Measurements from ENCODE around the gene ZNF444. TPM values are rescaled to one million over a fixed set of nuclear protein-coding genes. Genes with fewer than 3 reads are reported as not detected.
"Not testable (repeated sequence)": the region's sequence is repeated elsewhere in the genome, so short reads cannot be mapped to it uniquely, and the experiment has no call there.

Gene ZNF444
- total RNA-seq, 1 donor from 2014 or later, result 38.7 TPM

DNA sequence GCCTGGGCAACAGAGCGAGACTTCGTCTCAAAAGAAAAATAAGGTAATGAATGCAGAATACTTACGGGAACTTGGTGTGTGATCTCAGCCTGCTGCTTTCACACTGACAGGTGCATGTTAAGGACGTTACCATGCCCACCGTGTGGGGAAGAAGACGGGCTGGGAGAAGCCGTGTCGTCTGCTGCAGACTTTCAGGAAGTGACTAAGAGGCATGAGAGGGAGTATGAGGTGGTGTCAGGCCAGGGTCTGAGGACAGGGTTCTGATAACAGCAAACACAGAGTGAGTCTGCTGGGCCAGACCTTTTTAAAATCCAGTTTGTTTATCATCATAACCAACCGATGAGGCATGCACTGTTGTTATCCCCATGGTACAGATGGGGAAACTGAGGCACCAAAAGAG, 21.2 kb downstream of the ZNF444 start:
- TF ChIP-seq, protein P1, sequence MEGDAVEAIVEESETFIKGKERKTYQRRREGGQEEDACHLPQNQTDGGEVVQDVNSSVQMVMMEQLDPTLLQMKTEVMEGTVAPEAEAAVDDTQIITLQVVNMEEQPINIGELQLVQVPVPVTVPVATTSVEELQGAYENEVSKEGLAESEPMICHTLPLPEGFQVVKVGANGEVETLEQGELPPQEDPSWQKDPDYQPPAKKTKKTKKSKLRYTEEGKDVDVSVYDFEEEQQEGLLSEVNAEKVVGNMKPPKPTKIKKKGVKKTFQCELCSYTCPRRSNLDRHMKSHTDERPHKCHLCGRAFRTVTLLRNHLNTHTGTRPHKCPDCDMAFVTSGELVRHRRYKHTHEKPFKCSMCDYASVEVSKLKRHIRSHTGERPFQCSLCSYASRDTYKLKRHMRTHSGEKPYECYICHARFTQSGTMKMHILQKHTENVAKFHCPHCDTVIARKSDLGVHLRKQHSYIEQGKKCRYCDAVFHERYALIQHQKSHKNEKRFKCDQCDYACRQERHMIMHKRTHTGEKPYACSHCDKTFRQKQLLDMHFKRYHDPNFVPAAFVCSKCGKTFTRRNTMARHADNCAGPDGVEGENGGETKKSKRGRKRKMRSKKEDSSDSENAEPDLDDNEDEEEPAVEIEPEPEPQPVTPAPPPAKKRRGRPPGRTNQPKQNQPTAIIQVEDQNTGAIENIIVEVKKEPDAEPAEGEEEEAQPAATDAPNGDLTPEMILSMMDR (IDR thresholded peaks at IDR 0.05), result no peak
- ATAC-seq (no peak), DNase-seq (no peak)
- H3K4me3 ChIP-seq, result no peak overlapping the region
- H3K27me3 ChIP-seq (ENCODE audit: low read depth), result no peaks in the 10 kb centered on the region
- H3K27ac ChIP-seq, result no peak overlapping the region
- H3K4me1 ChIP-seq, result peaks cover 4% of the 10 kb centered on the region
- intact Hi-C loops (cut with DNase I), result no loop called here
- peaks cover 34% of the 10 kb centered on the region for H3K36me3 ChIP-seq
- no peaks in the 10 kb centered on the region for H3K9me3 ChIP-seq

DNA sequence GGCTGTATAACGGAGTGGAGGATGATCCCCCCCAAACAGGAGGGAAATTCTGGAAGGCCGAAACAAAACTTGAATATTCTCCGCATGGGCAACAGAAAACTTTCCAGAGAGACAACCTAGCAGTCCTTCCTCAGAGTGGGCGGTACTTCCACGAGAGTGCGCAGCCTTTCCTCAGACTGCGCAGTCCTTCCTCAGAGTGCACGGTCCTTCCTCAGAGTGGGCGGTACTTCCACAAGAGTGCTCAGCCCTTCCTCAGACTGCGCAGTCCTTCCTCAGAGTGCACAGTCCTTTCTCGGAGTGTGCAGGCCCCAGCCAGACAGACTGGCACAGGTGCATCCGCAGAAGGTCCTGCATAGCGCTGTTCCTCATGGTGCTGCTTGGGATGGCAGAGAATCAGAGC, 22.0 kb downstream of the ZNF444 start:
- Histone ChIP-seq H3K36me3 (peaks cover 31% of the 10 kb centered on the region), H3K4me3 (no peak overlapping the region), H3K27me3 (ENCODE audit: low read depth) (no peaks in the 10 kb centered on the region), H3K9me3 (no peaks in the 10 kb centered on the region), H3K27ac (no peak overlapping the region), H3K4me1 (no peaks in the 10 kb centered on the region)
- DNase-seq, result no peak
- intact Hi-C loops (cut with DNase I), result no loop called here
- no peak for ATAC-seq
- TF ChIP-seq, protein P1 (IDR thresholded peaks at IDR 0.05), result no peak

DNA sequence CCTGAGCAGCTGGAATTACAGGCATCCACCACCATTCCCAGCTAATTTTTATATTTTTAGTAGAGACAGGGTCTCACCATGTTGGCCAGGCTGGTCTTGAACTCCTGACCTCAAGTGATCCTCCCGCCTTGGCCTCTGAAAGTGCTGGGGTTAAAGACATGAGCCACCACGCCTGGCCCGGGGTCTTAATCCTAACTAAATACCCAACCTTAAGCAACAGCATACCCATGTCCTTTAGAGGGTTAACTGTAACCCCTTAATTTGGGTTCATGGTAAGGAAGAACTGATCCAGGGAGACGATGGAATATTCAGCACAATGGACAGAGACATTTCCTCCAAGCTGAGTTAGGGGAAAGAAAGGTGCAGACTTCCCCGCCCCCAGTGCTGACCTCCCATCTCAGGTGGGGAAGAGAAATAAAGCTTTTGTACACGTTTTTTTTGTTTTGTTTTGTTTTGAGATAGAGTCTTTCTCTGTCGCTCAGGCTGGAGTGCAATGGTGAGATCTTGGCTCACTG, 26.0 kb downstream of the ZNF444 start:
- H3K4me3 ChIP-seq, result no peak overlapping the region
- H3K9me3 ChIP-seq, result no peaks in the 10 kb centered on the region
- no peak for ATAC-seq
- intact Hi-C loops (cut with DNase I), result no loop called here
- H3K4me1 ChIP-seq, result peaks cover 8% of the 10 kb centered on the region
- H3K36me3 ChIP-seq, result no peaks in the 10 kb centered on the region
- TF ChIP-seq, protein P1 (IDR thresholded peaks at IDR 0.05), result no peak
- no peak for DNase-seq
- H3K27me3 ChIP-seq (ENCODE audit: low read depth), result no peaks in the 10 kb centered on the region
- H3K27ac ChIP-seq, result no peak overlapping the region

DNA sequence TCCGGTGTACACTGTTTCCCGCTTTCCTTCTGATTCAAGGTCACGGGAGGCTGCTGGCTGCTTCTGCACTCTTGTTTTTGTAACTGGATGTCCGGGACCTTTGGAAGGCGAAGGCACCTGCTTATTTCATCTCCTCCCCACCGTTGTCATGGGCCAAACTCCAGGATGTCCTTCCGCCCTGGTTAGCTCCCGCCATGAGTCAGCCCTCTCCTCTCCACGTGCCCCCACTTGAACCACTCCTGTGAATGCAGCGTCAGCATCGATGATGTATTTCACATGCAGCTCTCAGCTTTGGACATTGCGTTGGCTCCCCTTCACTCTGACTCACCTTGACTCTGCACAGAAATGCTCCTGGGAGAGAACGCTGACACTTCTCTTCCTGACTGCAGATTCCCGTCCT, 29.2 kb downstream of the ZNF444 start:
- no peaks in the 10 kb centered on the region for H3K9me3 ChIP-seq
- peaks cover 8% of the 10 kb centered on the region for H3K4me1 ChIP-seq
- H3K27me3 ChIP-seq (ENCODE audit: low read depth), result no peaks in the 10 kb centered on the region
- H3K36me3 ChIP-seq, result no peaks in the 10 kb centered on the region
- intact Hi-C loops (cut with DNase I), result no loop called here
- TF ChIP-seq, protein P1 (IDR thresholded peaks at IDR 0.05), result no peak
- no peak overlapping the region for H3K4me3 ChIP-seq
- ATAC-seq (peak; percentile 88 to 91), DNase-seq (peak; percentile 82)
- no peak overlapping the region for H3K27ac ChIP-seq

DNA sequence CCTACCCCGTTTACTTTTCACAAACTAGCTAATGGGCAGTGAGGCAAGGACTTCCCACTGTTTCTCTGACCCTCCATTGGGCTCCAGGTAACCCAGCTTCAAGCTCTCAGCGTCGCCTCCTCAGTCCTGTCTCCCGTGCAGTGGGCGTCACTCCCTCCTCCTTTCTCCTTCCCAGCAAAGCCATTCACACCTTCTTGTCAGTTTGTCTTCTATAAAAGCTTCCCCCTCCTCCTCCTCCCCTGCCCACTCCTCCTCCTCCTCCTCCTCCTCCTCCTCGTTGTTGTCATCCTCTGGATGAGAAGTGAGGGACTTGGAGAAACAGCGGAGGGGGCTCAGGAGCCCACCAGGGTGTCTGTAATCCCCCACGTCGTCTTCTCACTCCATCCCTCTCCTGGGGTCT, 33.0 kb downstream of the ZNF444 start:
- H3K27me3 ChIP-seq (ENCODE audit: low read depth), result peaks cover 13% of the 10 kb centered on the region
- peaks cover 8% of the 10 kb centered on the region for H3K4me1 ChIP-seq
- ATAC-seq (no peak), DNase-seq (no peak)
- H3K4me3 ChIP-seq, result no peak overlapping the region
- H3K36me3 ChIP-seq, result no peaks in the 10 kb centered on the region
- TF ChIP-seq, protein P1 (IDR thresholded peaks at IDR 0.05), result no peak
- no peaks in the 10 kb centered on the region for H3K9me3 ChIP-seq
- intact Hi-C loops (cut with DNase I), result no loop called here
- no peak overlapping the region for H3K27ac ChIP-seq

DNA sequence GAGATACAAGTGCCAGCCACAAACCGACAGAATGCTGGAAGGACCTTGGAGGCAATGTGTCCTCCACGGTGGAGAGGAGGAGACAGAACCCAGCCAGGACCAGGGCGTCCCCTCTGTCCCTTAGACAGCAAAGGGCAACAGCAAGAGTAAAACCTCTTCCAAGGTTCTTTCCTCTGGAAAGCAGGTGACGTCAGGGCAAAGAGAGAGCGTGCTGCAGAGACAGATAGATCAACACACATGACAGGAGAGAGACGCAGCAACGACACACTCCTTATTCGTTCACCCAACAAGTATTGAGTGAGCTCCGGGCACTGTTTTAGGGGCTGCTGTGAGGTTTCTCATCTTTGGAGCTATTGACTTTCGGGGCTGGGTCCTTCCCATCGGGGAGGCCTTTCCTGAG, 33.5 kb downstream of the ZNF444 start:
- DNase-seq (no peak), ATAC-seq (no peak)
- H3K36me3 ChIP-seq, result no peaks in the 10 kb centered on the region
- intact Hi-C loops (cut with DNase I), result no loop called here
- H3K4me1 ChIP-seq, result peaks cover 8% of the 10 kb centered on the region
- H3K27ac ChIP-seq, result no peak overlapping the region
- TF ChIP-seq, protein P1 (IDR thresholded peaks at IDR 0.05), result no peak
- H3K4me3 ChIP-seq, result no peak overlapping the region
- H3K27me3 ChIP-seq (ENCODE audit: low read depth), result peaks cover 13% of the 10 kb centered on the region
- H3K9me3 ChIP-seq, result no peaks in the 10 kb centered on the region

DNA sequence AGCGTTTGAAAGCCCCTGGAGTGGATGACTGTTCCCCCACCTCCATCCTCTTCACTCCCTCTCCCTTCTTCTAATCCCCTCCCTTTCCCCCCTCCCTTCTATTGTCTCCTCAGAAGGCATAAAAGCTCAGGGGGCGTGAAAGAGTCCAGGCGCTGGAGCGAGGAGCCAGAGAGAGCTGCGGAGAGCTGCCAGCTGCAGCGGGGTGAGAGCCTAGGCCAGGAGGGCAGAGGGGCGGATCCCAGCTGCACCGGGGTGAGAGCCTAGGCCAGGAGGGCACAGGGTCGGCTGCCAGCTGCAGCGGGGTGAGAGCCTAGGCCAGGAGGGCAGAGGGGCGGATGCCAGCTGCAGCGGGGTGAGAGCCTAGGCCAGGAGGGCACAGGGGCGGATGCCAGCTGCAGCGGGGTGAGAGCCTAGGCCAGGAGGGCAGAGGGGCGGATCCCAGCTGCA, 34.8 kb downstream of the ZNF444 start, which contains the start of gene GALP:
Gene GALP, plus strand, starts transcription at position 148 of the 447 bp plus-strand sequence. CDS start 1,101 bp downstream, outside the sequence.
- H3K36me3 ChIP-seq; DNase-seq; ATAC-seq; H3K27ac ChIP-seq; H3K4me3 ChIP-seq; H3K9me3 ChIP-seq; H3K4me1 ChIP-seq; intact Hi-C loops (cut with DNase I): not testable (repeated sequence)
- peaks cover 13% of the 10 kb centered on the region for H3K27me3 ChIP-seq (ENCODE audit: low read depth)

DNA sequence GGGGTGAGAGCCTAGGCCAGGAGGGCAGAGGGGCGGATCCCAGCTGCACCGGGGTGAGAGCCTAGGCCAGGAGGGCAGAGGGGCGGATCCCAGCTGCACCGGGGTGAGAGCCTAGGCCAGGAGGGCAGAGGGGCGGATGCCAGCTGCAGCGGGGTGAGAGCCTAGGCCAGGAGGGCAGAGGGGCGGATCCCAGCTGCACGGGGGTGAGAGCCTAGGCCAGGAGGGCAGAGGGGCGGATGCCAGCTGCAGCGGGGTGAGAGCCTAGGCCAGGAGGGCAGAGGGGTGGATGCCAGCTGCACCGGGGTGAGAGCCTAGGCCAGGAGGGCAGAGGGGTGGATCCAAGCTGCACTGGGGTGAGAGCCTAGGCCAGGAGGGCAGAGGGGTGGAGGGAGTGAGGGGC, 35.2 kb downstream of the ZNF444 start:
- DNase-seq; H3K4me3 ChIP-seq; intact Hi-C loops (cut with DNase I); ATAC-seq; H3K4me1 ChIP-seq; H3K27ac ChIP-seq; H3K9me3 ChIP-seq; H3K36me3 ChIP-seq: not testable (repeated sequence)
- peaks cover 13% of the 10 kb centered on the region for H3K27me3 ChIP-seq (ENCODE audit: low read depth)

Measured in lower lobe of right lung (tissue), 2 donors.